Measurements from ENCODE around the gene DNAI1.
"Not testable (repeated sequence)": the region's sequence is repeated elsewhere in the genome, so short reads cannot be mapped to it uniquely, and the experiment has no call there.

The DNAI1 gene

DNA sequence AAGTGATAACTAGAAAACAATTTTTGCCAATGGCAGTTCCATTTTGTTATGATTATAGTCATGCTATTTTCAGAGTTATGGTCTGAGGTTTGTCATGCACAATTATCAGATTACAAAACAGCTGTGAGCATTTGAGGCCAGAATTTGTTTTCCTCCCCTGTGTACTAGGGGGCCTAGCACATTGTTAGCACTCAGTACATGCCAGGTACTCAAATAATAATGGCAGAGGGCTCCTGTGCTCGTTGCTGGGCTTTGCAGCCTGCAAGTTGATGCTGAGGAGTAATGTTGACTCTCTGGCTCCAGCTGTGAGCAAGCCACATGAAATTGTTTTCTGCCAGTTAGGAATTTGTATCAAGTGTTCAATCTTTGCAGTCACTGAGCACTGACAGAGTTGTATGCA lies 6.9 kb downstream of the DNAI1 start:
- DNase-seq (no peak), ATAC-seq (ENCODE audit: insufficient read depth, low read depth) (no peak)

DNA sequence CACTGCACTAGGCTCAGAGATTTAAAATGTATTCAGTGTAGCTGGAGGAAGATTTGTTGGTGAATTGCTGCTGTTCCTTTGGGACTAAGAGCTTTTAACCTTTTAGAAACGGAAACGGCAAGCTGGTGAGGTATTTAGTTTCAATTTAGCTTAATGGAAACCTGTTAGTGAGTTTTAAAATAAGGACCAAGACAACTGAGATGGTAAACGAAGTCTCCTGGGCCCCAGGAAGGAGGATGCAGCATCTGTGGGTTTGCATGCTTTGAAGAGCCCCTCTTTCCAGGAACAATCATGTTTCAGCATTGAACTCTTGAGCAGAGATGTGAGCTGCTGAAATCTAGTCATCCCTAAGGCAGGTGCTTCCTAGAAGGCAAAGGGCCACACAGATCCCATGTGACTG lies 16.5 kb downstream of the DNAI1 start:
- no peaks in the 10 kb centered on the region for H3K9me3 ChIP-seq (ENCODE audit: insufficient read depth, low read length, severe bottlenecking)
- no peak overlapping the region for H3K27ac ChIP-seq (ENCODE audit: low read length)
- H3K4me1 ChIP-seq (ENCODE audit: insufficient read depth, low read length), result no peaks in the 10 kb centered on the region
- no peak overlapping the region for H3K4me3 ChIP-seq (ENCODE audit: low read depth in 1 of 2, low read length in 2 of 2)
- no peak overlapping the region for H2AFZ ChIP-seq (ENCODE audit: low read depth, low read length)
- peak; percentile 57; the same call in 1 of the 3 replicates for ATAC-seq (ENCODE audit: insufficient read depth, low read depth)
- no peak overlapping the region for H3K9ac ChIP-seq (ENCODE audit: low read depth, low read length)
- H4K20me1 ChIP-seq (ENCODE audit: insufficient read depth, low read length), result no peaks in the 10 kb centered on the region
- H3K27me3 ChIP-seq (ENCODE audit: insufficient read depth, low read length, poor library complexity), result peaks cover 16% of the 10 kb centered on the region
- H3K4me2 ChIP-seq (ENCODE audit: insufficient read depth, low read length), result no peak overlapping the region
- no peaks in the 10 kb centered on the region for H3K79me2 ChIP-seq (ENCODE audit: insufficient read depth, low read length)
- TF ChIP-seq EZH2 (IDR thresholded peaks at IDR 0.05; ENCODE audit: borderline replicate concordance, low read depth, low read length, severe bottlenecking), result no peak
- TF ChIP-seq, protein P1, sequence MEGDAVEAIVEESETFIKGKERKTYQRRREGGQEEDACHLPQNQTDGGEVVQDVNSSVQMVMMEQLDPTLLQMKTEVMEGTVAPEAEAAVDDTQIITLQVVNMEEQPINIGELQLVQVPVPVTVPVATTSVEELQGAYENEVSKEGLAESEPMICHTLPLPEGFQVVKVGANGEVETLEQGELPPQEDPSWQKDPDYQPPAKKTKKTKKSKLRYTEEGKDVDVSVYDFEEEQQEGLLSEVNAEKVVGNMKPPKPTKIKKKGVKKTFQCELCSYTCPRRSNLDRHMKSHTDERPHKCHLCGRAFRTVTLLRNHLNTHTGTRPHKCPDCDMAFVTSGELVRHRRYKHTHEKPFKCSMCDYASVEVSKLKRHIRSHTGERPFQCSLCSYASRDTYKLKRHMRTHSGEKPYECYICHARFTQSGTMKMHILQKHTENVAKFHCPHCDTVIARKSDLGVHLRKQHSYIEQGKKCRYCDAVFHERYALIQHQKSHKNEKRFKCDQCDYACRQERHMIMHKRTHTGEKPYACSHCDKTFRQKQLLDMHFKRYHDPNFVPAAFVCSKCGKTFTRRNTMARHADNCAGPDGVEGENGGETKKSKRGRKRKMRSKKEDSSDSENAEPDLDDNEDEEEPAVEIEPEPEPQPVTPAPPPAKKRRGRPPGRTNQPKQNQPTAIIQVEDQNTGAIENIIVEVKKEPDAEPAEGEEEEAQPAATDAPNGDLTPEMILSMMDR (IDR thresholded peaks at IDR 0.05; ENCODE audit: borderline replicate concordance, extremely low read depth, low read length, poor library complexity, severe bottlenecking), result no peak
- no peaks in the 10 kb centered on the region for H3K36me3 ChIP-seq (ENCODE audit: insufficient read depth, low read length)
- DNase-seq, result peak; percentile 26

More for the DNA sequence above, 6.9 kb downstream of the DNAI1 start:
- Histone ChIP-seq H3K79me2 (ENCODE audit: insufficient read depth, low read length) (no peaks in the 10 kb centered on the region), H3K27me3 (ENCODE audit: insufficient read depth, low read length, poor library complexity) (peaks cover 13% of the 10 kb centered on the region), H3K4me3 (ENCODE audit: low read depth in 1 of 2, low read length in 2 of 2) (no peak overlapping the region), H4K20me1 (ENCODE audit: insufficient read depth, low read length) (no peaks in the 10 kb centered on the region), H2AFZ (ENCODE audit: low read depth, low read length) (no peak overlapping the region), H3K9ac (ENCODE audit: low read depth, low read length) (no peak overlapping the region), H3K36me3 (ENCODE audit: insufficient read depth, low read length) (no peaks in the 10 kb centered on the region), H3K27ac (ENCODE audit: low read length) (no peak overlapping the region), H3K4me2 (ENCODE audit: insufficient read depth, low read length) (no peak overlapping the region), H3K9me3 (ENCODE audit: insufficient read depth, low read length, severe bottlenecking) (no peaks in the 10 kb centered on the region), H3K4me1 (ENCODE audit: insufficient read depth, low read length) (no peaks in the 10 kb centered on the region)
- TF ChIP-seq EZH2 (IDR thresholded peaks at IDR 0.05; ENCODE audit: borderline replicate concordance, low read depth, low read length, severe bottlenecking), result no peak
- TF ChIP-seq, protein P1 (IDR thresholded peaks at IDR 0.05; ENCODE audit: borderline replicate concordance, extremely low read depth, low read length, poor library complexity, severe bottlenecking), result no peak

DNA sequence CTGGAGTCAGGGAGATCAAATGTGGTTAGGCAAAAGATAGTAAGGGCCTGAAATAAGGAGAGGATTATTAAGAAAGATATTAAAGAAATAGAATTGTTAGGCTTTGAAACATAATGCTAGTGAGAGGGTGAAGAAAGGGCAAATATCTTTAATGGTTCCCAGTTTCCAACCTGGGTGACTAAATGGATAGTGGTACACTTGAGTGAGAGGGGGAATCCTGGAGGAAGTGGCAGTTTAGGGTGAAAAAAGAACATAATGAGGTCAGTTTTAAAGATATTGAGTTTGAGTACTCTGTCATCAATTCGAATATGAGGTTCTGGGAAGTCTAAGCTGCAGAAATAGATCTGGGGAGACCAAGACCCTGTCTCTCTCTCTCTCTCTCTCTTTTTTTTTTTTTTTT lies 18.9 kb downstream of the DNAI1 start:
- Histone ChIP-seq H3K4me3 (ENCODE audit: low read depth in 1 of 2, low read length in 2 of 2) (no peak overlapping the region), H3K27ac (ENCODE audit: low read length) (no peak overlapping the region), H4K20me1 (ENCODE audit: insufficient read depth, low read length) (no peaks in the 10 kb centered on the region), H3K4me1 (ENCODE audit: insufficient read depth, low read length) (no peaks in the 10 kb centered on the region), H3K9me3 (ENCODE audit: insufficient read depth, low read length, severe bottlenecking) (no peaks in the 10 kb centered on the region), H3K4me2 (ENCODE audit: insufficient read depth, low read length) (no peak overlapping the region), H2AFZ (ENCODE audit: low read depth, low read length) (no peak overlapping the region), H3K79me2 (ENCODE audit: insufficient read depth, low read length) (no peaks in the 10 kb centered on the region), H3K27me3 (ENCODE audit: insufficient read depth, low read length, poor library complexity) (peaks cover 16% of the 10 kb centered on the region), H3K36me3 (ENCODE audit: insufficient read depth, low read length) (no peaks in the 10 kb centered on the region), H3K9ac (ENCODE audit: low read depth, low read length) (no peak overlapping the region)
- ATAC-seq (ENCODE audit: insufficient read depth, low read depth), result no peak
- no peak for TF ChIP-seq EZH2 (IDR thresholded peaks at IDR 0.05; ENCODE audit: borderline replicate concordance, low read depth, low read length, severe bottlenecking)
- TF ChIP-seq, protein P1 (IDR thresholded peaks at IDR 0.05; ENCODE audit: borderline replicate concordance, extremely low read depth, low read length, poor library complexity, severe bottlenecking), result no peak
- DNase-seq, result no peak

DNA sequence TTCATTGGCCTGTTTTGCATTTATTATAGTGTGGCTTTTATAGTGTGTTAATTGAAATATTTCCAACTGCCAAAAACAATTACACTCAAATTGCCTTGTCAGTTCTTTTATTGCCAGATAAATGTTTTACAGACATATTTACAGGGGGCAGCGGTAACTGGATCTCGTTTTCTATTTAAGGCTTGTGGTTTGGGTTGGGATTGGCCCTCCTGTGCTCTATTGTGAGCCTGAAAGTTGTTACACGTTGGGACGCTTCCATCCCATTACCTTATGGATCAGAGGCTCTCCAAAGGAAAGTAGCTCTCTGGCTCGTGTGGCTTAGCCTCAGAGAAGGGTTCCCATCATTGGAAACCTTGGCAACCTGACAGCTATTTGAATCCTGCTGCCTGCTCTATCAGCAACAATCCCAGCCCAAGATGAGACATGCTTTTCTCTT lies 20.8 kb downstream of the DNAI1 start:
- H3K4me3 ChIP-seq (ENCODE audit: low read depth in 1 of 2, low read length in 2 of 2), result no peak overlapping the region
- H3K9me3 ChIP-seq (ENCODE audit: insufficient read depth, low read length, severe bottlenecking), result no peaks in the 10 kb centered on the region
- no peak overlapping the region for H3K27ac ChIP-seq (ENCODE audit: low read length)
- DNase-seq (no peak), ATAC-seq (ENCODE audit: insufficient read depth, low read depth) (no peak)
- H3K27me3 ChIP-seq (ENCODE audit: insufficient read depth, low read length, poor library complexity), result peaks cover 16% of the 10 kb centered on the region
- TF ChIP-seq EZH2 (IDR thresholded peaks at IDR 0.05; ENCODE audit: borderline replicate concordance, low read depth, low read length, severe bottlenecking), result no peak
- no peak overlapping the region for H3K9ac ChIP-seq (ENCODE audit: low read depth, low read length)
- no peaks in the 10 kb centered on the region for H3K4me1 ChIP-seq (ENCODE audit: insufficient read depth, low read length)
- H3K79me2 ChIP-seq (ENCODE audit: insufficient read depth, low read length), result no peaks in the 10 kb centered on the region
- H3K36me3 ChIP-seq (ENCODE audit: insufficient read depth, low read length), result no peaks in the 10 kb centered on the region
- no peak overlapping the region for H2AFZ ChIP-seq (ENCODE audit: low read depth, low read length)
- no peaks in the 10 kb centered on the region for H4K20me1 ChIP-seq (ENCODE audit: insufficient read depth, low read length)
- no peak overlapping the region for H3K4me2 ChIP-seq (ENCODE audit: insufficient read depth, low read length)

DNA sequence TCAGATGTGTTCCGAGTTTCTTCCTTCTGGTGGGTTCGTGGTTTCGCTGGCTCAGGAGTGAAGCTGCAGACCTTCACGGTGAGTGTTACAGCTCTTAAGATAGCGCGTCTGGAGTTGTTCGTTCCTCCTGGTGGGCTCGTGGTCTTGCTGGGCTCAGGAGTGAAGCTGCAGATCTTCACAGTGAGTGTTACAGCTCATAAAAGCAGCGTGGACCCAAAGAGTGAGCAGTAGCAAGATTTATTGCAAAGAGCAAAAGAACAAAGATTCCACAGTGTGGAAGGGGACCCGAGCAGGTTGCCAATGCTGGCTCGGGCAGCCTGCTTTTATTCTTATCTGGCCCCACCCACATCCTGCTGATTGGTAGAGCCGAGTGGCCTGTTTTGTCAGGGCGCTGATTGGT lies 23.0 kb downstream of the DNAI1 start:
- DNase-seq, result peak; percentile 9
- not testable (repeated sequence) for H3K27ac ChIP-seq (ENCODE audit: low read length); H4K20me1 ChIP-seq (ENCODE audit: insufficient read depth, low read length); H3K9ac ChIP-seq (ENCODE audit: low read depth, low read length); ATAC-seq (ENCODE audit: insufficient read depth, low read depth); H3K9me3 ChIP-seq (ENCODE audit: insufficient read depth, low read length, severe bottlenecking); H3K4me3 ChIP-seq (ENCODE audit: low read depth in 1 of 2, low read length in 2 of 2); H3K4me2 ChIP-seq (ENCODE audit: insufficient read depth, low read length); H3K4me1 ChIP-seq (ENCODE audit: insufficient read depth, low read length); H2AFZ ChIP-seq (ENCODE audit: low read depth, low read length); H3K79me2 ChIP-seq (ENCODE audit: insufficient read depth, low read length); H3K36me3 ChIP-seq (ENCODE audit: insufficient read depth, low read length)
- peaks cover 16% of the 10 kb centered on the region for H3K27me3 ChIP-seq (ENCODE audit: insufficient read depth, low read length, poor library complexity)

DNA sequence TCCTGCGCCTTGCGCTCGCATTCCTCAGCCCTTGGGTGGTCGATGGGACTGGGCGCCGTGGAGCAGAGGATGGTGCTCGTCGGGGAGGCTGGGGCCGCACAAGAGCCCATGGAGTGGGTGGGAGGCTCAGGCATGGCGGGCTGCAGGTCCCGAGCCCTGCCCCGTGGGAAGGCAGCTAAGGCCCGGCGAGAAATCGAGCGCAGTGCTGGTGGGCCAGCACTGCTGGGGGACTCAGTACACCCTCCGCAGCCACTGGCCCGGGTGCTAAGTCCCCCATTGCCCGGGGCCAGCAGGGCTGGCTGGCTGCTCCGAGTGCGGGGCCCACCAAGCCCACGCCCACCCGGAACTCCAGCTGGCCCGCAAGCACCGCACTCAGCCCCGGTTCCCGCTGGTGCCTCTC lies 24.1 kb downstream of the DNAI1 start:
- H3K4me2 ChIP-seq (ENCODE audit: insufficient read depth, low read length); H2AFZ ChIP-seq (ENCODE audit: low read depth, low read length); H4K20me1 ChIP-seq (ENCODE audit: insufficient read depth, low read length); H3K27ac ChIP-seq (ENCODE audit: low read length); H3K4me3 ChIP-seq (ENCODE audit: low read depth in 1 of 2, low read length in 2 of 2); H3K79me2 ChIP-seq (ENCODE audit: insufficient read depth, low read length); H3K9me3 ChIP-seq (ENCODE audit: insufficient read depth, low read length, severe bottlenecking); ATAC-seq (ENCODE audit: insufficient read depth, low read depth); H3K36me3 ChIP-seq (ENCODE audit: insufficient read depth, low read length); H3K4me1 ChIP-seq (ENCODE audit: insufficient read depth, low read length); DNase-seq; H3K9ac ChIP-seq (ENCODE audit: low read depth, low read length): not testable (repeated sequence)
- peaks cover 14% of the 10 kb centered on the region for H3K27me3 ChIP-seq (ENCODE audit: insufficient read depth, low read length, poor library complexity)

Measured in DND-41 (cell line).